GM23248 (cell line): ENCODE results near the gene DTX3. TPM values are rescaled to one million over a fixed set of nuclear protein-coding genes. Genes with fewer than 3 reads are reported as not detected.

Experiments used
- DNase-seq: peaks from one replicate; pipeline ENCODE4 v3.0.0-alpha.2; 2015
- H2AFZ ChIP-seq: fragments of 200-600 bp; sonication (generic); 2 replicates; pipeline ENCODE4 v1.6.1; 2016; ENCODE audit warnings: antibody characterized with exemption
- H3F3A ChIP-seq: fragments of 200-600 bp; sonication (generic); 2 replicates; pipeline ENCODE4 v1.6.1; 2016; ENCODE audit warnings: mild to moderate bottlenecking, antibody characterized with exemption, mixed run types; ENCODE audit not compliant: insufficient read depth
- H3K27ac ChIP-seq: fragments of 200-600 bp; sonication (generic); 2 replicates; pipeline ENCODE4 v1.5.1; 2016; ENCODE audit warnings: mild to moderate bottlenecking
- H3K27me3 ChIP-seq: fragments of 200-600 bp; sonication (generic); replicated peaks from 2 replicates; pipeline ENCODE4 v1.6.1; 2016; ENCODE audit warnings: mild to moderate bottlenecking; ENCODE audit not compliant: insufficient read depth
- H3K36me3 ChIP-seq: fragments of 200-600 bp; sonication (generic); 2 replicates; pipeline ENCODE4 v1.6.1; 2016; ENCODE audit warnings: low read depth, mild to moderate bottlenecking
- H3K4me1 ChIP-seq: fragments of 200-600 bp; sonication (generic); 2 replicates; pipeline ENCODE4 v1.6.1; 2016; ENCODE audit warnings: mild to moderate bottlenecking; ENCODE audit not compliant: insufficient read depth
- H3K4me2 ChIP-seq: fragments of 200-600 bp; sonication (generic); one replicate; pipeline ENCODE4 v1.6.1; 2016; ENCODE audit warnings: mild to moderate bottlenecking; ENCODE audit not compliant: unreplicated experiment
- H3K4me3 ChIP-seq: fragments of 200-600 bp; sonication (generic); 2 replicates; pipeline ENCODE4 v1.5.1; 2016; ENCODE audit warnings: mild to moderate bottlenecking
- H3K79me2 ChIP-seq: fragments of 200-600 bp; sonication (generic); 2 replicates; pipeline ENCODE4 v1.6.1; 2016; ENCODE audit warnings: mild to moderate bottlenecking; ENCODE audit not compliant: insufficient read depth
- H3K9ac ChIP-seq: fragments of 200-600 bp; sonication (generic); 2 replicates; pipeline ENCODE4 v1.6.1; 2016; ENCODE audit warnings: mild to moderate bottlenecking
- H3K9me2 ChIP-seq: fragments of 200-600 bp; sonication (generic); 2 replicates; pipeline ENCODE4 v1.6.1; 2016; ENCODE audit warnings: mixed run types, mild to moderate bottlenecking, moderate library complexity; ENCODE audit not compliant: insufficient read depth
- H3K9me3 ChIP-seq: fragments of 200-600 bp; sonication (generic); one replicate; pipeline ENCODE4 v1.6.1; 2017; ENCODE audit warnings: low read depth
- H4K20me1 ChIP-seq: fragments of 200-600 bp; sonication (generic); 2 replicates; pipeline ENCODE4 v1.6.0; 2016; ENCODE audit not compliant: insufficient read depth
- EZH2 ChIP-seq: fragments of 200-600 bp; sonication (generic); IDR thresholded peaks from 2 replicates; pipeline ENCODE4 v1.6.1; 2018; ENCODE audit warnings: antibody characterized with exemption, mild to moderate bottlenecking; ENCODE audit not compliant: insufficient read depth, poor library complexity, severe bottlenecking
- EZH2phosphoT487 ChIP-seq: fragments of 200-600 bp; sonication (generic); IDR thresholded peaks from 2 replicates; pipeline ENCODE4 v1.6.1; 2018; ENCODE audit warnings: antibody characterized with exemption, moderate library complexity, mild to moderate bottlenecking, low read depth; ENCODE audit not compliant: insufficient read depth
- WGBS, 2 experiments: methylation state at CpG; one replicate each; pipeline ENCODE4 v1.1.6; 2015 to 2017; ENCODE audit warnings: low lambda C conversion rate in 2 of 2, low coverage in 1 of 2; ENCODE audit errors: missing lambda C conversion rate in 2 of 2; 5-methylcytosine and 5-hydroxymethylcytosine counted together
- in situ Hi-C: fragments of 300-500 bp; cut with MboI; formaldehyde crosslinking; loops from 2 replicates; pipeline ENCODE4 v1.15.0; 2020
- polyA plus RNA-seq: library from polyadenylated mRNA; unstranded; fragments of >200 nt; fragmentation: Nextera tagmentation; extraction: Ambion mirVana; gene quantifications from 2 replicates; pipeline ENCODE4 v1.2.1, GENCODE V29; 2016
- total RNA-seq: library from RNA; depleted of rRNA; stranded (reverse); fragments of >200 nt; shearing (Covaris generic); gene quantifications from 2 replicates; pipeline ENCODE4 v1.2.3, GENCODE V29; 2014

DTX3 gene
- total and polyA plus RNA-seq, 2 experiments from 2014 or later = 7.7 to 19.6 TPM

DNA sequence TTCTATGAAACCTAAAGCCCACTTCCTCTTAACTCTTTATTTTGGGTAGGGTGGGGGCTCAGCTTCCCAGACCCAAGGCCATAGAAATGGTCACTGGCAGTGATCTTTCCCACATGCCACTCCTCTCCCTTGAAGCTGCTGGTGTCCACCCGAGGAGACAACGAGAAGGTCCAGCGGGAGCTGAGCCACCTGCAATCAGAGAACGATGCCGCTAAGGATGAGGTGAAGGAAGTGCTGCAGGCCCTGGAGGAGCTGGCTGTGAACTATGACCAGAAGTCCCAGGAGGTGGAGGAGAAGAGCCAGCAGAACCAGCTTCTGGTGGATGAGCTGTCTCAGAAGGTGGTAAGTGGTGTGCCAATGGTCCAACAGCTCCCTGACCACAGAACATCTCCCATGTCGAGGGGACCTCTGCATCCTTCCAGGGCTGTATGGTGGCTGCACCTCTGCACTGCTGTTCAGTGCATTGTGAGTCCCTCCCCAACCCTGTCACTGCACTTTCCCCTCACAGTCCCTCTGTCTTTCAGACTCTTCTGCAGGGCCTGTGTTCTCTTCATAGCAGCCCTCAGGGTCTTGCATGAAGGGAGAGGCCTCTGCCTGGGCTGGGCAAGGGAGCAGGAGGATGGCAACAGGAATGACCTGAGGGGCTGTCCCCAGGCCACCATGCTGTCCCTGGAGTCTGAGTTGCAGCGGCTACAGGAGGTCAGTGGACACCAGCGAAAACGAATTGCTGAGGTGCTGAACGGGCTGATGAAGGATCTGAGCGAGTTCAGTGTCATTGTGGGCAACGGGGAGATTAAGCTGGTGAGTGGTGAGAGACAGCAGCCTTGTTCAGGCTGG, 32.5 kb upstream of the DTX3 start:
- no peaks in the 10 kb centered on the region for H3K4me1 ChIP-seq
- H3K4me2 ChIP-seq = no peak overlapping the region
- 79 to 84% methylated on average over 12 of the region's 12 CpGs for WGBS, 2 experiments
- H4K20me1 ChIP-seq = no peaks in the 10 kb centered on the region
- DNase-seq = no peak
- H3K36me3 ChIP-seq = no peaks in the 10 kb centered on the region
- TF ChIP-seq EZH2 (no peak), EZH2phosphoT487 (no peak)
- no peak overlapping the region for H3K4me3 ChIP-seq
- H3K79me2 ChIP-seq = no peaks in the 10 kb centered on the region
- no peaks in the 10 kb centered on the region for H3K9me3 ChIP-seq
- H2AFZ ChIP-seq = no peak overlapping the region
- no peak overlapping the region for H3K27ac ChIP-seq
- in situ Hi-C loops = no loop called here
- no peaks in the 10 kb centered on the region for H3F3A ChIP-seq
- H3K9ac ChIP-seq = no peak overlapping the region
- H3K9me2 ChIP-seq = no peaks in the 10 kb centered on the region
- no peaks in the 10 kb centered on the region for H3K27me3 ChIP-seq

DNA sequence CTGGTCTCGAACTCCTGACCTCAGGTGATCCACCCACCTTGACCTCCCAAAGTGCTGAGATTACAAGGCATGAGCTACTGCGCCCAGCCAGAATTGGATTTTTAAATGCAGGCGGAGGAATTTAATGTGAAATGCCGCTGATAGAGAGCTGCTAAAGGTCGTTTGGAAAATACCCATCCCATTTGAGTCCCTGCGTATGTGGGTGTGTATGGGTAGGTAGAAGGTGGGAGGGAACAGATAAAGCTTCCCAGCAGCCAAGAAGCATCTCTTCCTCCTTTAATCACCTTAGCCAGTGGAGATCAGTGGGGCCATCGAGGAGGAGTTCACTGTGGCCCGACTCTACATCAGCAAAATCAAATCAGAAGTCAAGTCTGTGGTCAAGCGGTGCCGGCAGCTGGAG, 29.8 kb upstream of the DTX3 start:
- H3K4me3 ChIP-seq = no peak overlapping the region
- no peaks in the 10 kb centered on the region for H3K4me1 ChIP-seq
- no peaks in the 10 kb centered on the region for H3K9me2 ChIP-seq
- no peak overlapping the region for H3K27ac ChIP-seq
- H4K20me1 ChIP-seq = no peaks in the 10 kb centered on the region
- H3K9me3 ChIP-seq = no peaks in the 10 kb centered on the region
- no peaks in the 10 kb centered on the region for H3K36me3 ChIP-seq
- no peaks in the 10 kb centered on the region for H3F3A ChIP-seq
- WGBS, 2 experiments = 86 to 89% methylated on average over 10 of the region's 10 CpGs
- H3K79me2 ChIP-seq = no peaks in the 10 kb centered on the region
- in situ Hi-C loops = no loop called here
- H3K9ac ChIP-seq = no peak overlapping the region
- no peak for DNase-seq
- no peak for TF ChIP-seq EZH2
- no peak for TF ChIP-seq EZH2phosphoT487
- H3K27me3 ChIP-seq = no peaks in the 10 kb centered on the region
- H2AFZ ChIP-seq = no peak overlapping the region
- H3K4me2 ChIP-seq = no peak overlapping the region

DNA sequence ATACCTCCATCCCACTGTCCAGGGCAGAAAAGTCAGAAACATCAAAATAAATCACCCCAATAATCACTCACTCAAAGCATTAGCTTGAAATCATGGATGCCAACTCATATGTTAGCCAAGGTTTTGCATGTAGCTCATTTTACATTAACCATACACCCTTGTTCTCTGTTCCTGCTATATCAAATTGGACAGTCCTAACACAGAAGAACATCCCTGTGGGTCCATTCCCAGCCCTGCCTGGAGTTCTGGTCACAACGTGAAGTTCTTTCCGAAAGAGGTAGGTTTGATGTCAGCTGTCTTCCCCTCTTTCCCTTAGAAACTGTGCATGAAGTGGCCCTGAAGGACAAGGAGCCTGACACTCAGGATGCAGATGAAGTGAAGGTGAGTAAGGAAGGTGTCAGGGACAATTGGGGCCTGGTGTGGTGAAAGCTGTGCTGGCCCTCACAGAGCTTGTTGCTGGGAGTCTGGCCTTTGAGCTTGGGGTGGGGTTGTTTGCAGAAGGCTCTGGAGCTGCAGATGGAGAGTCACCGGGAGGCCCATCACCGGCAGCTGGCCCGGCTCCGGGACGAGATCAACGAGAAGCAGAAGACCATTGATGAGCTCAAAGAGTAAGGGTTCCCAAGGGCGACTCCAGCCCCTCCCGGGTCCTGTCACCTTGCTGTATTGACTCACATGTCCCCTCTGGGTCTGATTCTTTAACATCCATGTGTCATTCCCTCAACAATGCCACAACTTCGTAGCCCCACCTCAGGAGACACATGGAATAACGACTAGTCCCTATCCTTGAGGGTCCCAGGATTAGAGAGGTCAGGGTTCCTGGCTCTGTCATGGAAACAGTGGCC, 28.6 kb upstream of the DTX3 start:
- no peak overlapping the region for H3K4me2 ChIP-seq
- no peak overlapping the region for H2AFZ ChIP-seq
- in situ Hi-C loops = no loop called here
- H3K9me2 ChIP-seq = no peaks in the 10 kb centered on the region
- no peaks in the 10 kb centered on the region for H3K79me2 ChIP-seq
- no peaks in the 10 kb centered on the region for H3K9me3 ChIP-seq
- no peak overlapping the region for H3K9ac ChIP-seq
- H3F3A ChIP-seq = no peaks in the 10 kb centered on the region
- WGBS, 2 experiments = 74% methylated on average over 12 of the region's 12 CpGs
- H3K27me3 ChIP-seq = no peaks in the 10 kb centered on the region
- H3K4me3 ChIP-seq = no peak overlapping the region
- no peaks in the 10 kb centered on the region for H3K36me3 ChIP-seq
- DNase-seq = no peak
- no peaks in the 10 kb centered on the region for H3K4me1 ChIP-seq
- H3K27ac ChIP-seq = no peak overlapping the region
- TF ChIP-seq EZH2 (no peak), EZH2phosphoT487 (no peak)
- H4K20me1 ChIP-seq = no peaks in the 10 kb centered on the region

DNA sequence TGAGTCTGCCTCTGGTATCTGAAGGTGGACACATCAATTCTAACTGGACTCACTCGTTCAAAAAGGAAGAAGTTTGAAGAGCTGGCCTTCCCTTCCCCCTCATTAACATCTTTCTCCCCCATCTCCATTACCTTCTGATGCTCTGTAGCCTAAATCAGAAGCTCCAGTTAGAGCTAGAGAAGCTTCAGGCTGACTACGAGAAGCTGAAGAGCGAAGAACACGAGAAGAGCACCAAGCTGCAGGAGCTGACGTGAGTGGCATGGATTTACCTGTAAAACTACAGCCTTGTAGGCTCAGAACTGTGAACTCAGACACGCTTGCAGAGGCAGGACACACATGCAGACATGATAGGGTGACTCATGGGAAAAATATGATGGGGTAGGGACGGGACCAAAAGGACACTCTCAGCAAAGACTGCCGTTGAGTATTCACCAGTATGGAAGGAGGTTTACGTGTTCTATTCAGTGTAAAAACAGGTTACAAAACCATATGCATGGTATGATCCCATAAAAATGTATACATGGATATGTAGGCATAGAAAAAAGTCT, 27.9 kb upstream of the DTX3 start:
- no peak for DNase-seq
- H4K20me1 ChIP-seq = no peaks in the 10 kb centered on the region
- no peak for TF ChIP-seq EZH2
- TF ChIP-seq EZH2phosphoT487 = no peak
- no peak overlapping the region for H2AFZ ChIP-seq
- H3K27me3 ChIP-seq = no peaks in the 10 kb centered on the region
- in situ Hi-C loops = no loop called here
- H3F3A ChIP-seq = no peaks in the 10 kb centered on the region
- no peak overlapping the region for H3K4me2 ChIP-seq
- H3K9me3 ChIP-seq = no peaks in the 10 kb centered on the region
- H3K4me3 ChIP-seq = no peak overlapping the region
- no peaks in the 10 kb centered on the region for H3K4me1 ChIP-seq
- H3K9ac ChIP-seq = no peak overlapping the region
- WGBS, 2 experiments = 77 to 83% methylated on average over 9 of the region's 9 CpGs
- no peaks in the 10 kb centered on the region for H3K36me3 ChIP-seq
- H3K27ac ChIP-seq = no peak overlapping the region
- H3K79me2 ChIP-seq = no peaks in the 10 kb centered on the region
- H3K9me2 ChIP-seq = no peaks in the 10 kb centered on the region
